ENCODE results near the gene SCG5. TPM values are rescaled to one million over a fixed set of nuclear protein-coding genes. Genes with fewer than 3 reads are reported as not detected.

Gene SCG5
- total and polyA plus RNA-seq, 7 donors, result 0.15 to 0.86 (median 0.36) TPM; not detected in 3

- Histone ChIP-seq H3K9me3 (no peaks in the 10 kb centered on the region), H3K4me1 (no peaks in the 10 kb centered on the region), H3K36me3 (ENCODE audit: insufficient read depth in 1 of 2, low read depth in 1 of 2) (no peaks in the 10 kb centered on the region), H3K4me3 (no peak overlapping the region), H3K27me3 (ENCODE audit: insufficient read depth in 3 of 3, low read length in 2 of 3) (peaks cover 0 to 2% (median 0%) of the 10 kb centered on the region in 3 donors), H3K27ac (no peak overlapping the region)
- TF ChIP-seq, protein P1, sequence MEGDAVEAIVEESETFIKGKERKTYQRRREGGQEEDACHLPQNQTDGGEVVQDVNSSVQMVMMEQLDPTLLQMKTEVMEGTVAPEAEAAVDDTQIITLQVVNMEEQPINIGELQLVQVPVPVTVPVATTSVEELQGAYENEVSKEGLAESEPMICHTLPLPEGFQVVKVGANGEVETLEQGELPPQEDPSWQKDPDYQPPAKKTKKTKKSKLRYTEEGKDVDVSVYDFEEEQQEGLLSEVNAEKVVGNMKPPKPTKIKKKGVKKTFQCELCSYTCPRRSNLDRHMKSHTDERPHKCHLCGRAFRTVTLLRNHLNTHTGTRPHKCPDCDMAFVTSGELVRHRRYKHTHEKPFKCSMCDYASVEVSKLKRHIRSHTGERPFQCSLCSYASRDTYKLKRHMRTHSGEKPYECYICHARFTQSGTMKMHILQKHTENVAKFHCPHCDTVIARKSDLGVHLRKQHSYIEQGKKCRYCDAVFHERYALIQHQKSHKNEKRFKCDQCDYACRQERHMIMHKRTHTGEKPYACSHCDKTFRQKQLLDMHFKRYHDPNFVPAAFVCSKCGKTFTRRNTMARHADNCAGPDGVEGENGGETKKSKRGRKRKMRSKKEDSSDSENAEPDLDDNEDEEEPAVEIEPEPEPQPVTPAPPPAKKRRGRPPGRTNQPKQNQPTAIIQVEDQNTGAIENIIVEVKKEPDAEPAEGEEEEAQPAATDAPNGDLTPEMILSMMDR (IDR thresholded peaks at IDR 0.05), result no peak
- intact Hi-C loops (cut with DNase I), result loop anchor here (10.0 kb wide), 3 partner anchors 176 to 466 kb away; no protein-coding TSS in a partner anchor
- DNase-seq, result no peak
- WGBS, 3 donors, result 79 to 85% (median 81%) methylated on average over 2 of the region's 2 CpGs
- no peak for ATAC-seq
These were observed 27.4 kb downstream of the SCG5 start for GRCh38 chr15:32668942-32669341.

DNA sequence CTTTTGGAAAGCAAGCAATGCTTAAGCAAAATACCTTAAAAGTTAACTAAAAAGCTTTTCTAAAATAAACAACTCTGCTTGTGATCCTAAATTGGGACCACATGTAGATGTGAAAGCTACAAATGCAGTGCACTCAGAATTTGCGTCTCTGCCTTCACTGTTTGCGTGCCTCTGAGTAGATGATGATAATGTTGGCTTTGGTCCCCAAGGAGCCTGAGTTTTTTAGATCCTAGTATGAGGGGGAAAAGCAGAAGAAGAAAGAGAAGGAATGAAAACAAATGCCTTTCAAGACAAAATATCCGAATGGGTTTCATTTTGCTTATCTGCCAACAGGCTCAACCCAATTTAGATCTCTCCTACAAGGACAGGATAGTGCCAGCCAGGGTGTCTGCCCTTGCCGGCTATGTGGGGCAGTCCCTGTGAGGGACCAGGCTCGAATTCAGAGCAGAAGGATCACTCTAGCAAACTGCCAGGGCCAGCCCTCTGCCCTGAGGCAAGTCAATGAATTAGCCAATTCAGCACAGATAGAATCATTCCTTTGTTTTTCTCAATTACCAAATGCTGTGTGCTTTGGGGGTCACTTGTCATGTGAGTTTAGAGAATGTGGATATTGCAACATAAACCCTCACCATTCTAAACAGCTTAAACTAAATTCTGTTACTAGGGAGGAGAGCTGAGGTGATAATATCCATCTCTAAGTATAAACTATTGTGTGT is 28.5 kb downstream of the SCG5 start:
- Histone ChIP-seq H3K4me1 (no peaks in the 10 kb centered on the region), H3K4me3 (no peak overlapping the region), H3K9me3 (no peaks in the 10 kb centered on the region), H3K36me3 (ENCODE audit: insufficient read depth in 1 of 2, low read depth in 1 of 2) (no peaks in the 10 kb centered on the region), H3K27ac (no peak overlapping the region), H3K27me3 (ENCODE audit: insufficient read depth in 3 of 3, low read length in 2 of 3) (peaks cover 0 to 2% (median 0%) of the 10 kb centered on the region in 3 donors)
- intact Hi-C loops (cut with DNase I), result loop anchor here (10.0 kb wide), 3 partner anchors 175 to 465 kb away; no protein-coding TSS in a partner anchor
- TF ChIP-seq, protein P1 (IDR thresholded peaks at IDR 0.05), result no peak
- ATAC-seq (no peak), DNase-seq (no peak)
- 21 to 46% (median 22%) methylated on average over 5 of the region's 5 CpGs for WGBS, 3 donors

DNA sequence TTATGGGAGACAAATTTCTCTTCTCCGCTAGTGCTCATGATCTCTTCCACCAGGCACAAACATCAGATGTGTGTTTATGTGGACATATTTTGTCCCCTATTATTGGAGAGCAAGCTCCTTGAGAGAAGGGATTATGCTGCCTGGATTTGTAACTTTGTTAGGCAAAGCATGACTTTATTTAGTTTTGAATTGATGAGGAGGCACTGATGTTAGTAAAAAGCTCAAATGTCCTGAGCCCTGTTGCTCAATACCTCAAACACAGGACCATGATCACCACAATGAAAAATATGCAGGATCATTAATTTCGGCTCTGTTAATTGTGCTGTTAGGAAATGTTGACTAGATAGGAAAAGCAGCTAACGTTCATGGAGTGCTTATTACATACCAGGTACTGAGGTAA is 29.1 kb downstream of the SCG5 start:
- Histone ChIP-seq H3K9me3 (no peaks in the 10 kb centered on the region), H3K27ac (no peak overlapping the region), H3K4me1 (no peaks in the 10 kb centered on the region), H3K4me3 (no peak overlapping the region), H3K27me3 (ENCODE audit: insufficient read depth in 3 of 3, low read length in 2 of 3) (peaks cover 0 to 2% (median 0%) of the 10 kb centered on the region in 3 donors), H3K36me3 (ENCODE audit: insufficient read depth in 1 of 2, low read depth in 1 of 2) (no peaks in the 10 kb centered on the region)
- intact Hi-C loops (cut with DNase I), result no loop called here
- WGBS, 3 donors, result 88 to 95% (median 89%) methylated on average over 3 of the region's 3 CpGs
- TF ChIP-seq, protein P1 (IDR thresholded peaks at IDR 0.05), result no peak
- ATAC-seq, result no peak
- DNase-seq, result no peak

DNA sequence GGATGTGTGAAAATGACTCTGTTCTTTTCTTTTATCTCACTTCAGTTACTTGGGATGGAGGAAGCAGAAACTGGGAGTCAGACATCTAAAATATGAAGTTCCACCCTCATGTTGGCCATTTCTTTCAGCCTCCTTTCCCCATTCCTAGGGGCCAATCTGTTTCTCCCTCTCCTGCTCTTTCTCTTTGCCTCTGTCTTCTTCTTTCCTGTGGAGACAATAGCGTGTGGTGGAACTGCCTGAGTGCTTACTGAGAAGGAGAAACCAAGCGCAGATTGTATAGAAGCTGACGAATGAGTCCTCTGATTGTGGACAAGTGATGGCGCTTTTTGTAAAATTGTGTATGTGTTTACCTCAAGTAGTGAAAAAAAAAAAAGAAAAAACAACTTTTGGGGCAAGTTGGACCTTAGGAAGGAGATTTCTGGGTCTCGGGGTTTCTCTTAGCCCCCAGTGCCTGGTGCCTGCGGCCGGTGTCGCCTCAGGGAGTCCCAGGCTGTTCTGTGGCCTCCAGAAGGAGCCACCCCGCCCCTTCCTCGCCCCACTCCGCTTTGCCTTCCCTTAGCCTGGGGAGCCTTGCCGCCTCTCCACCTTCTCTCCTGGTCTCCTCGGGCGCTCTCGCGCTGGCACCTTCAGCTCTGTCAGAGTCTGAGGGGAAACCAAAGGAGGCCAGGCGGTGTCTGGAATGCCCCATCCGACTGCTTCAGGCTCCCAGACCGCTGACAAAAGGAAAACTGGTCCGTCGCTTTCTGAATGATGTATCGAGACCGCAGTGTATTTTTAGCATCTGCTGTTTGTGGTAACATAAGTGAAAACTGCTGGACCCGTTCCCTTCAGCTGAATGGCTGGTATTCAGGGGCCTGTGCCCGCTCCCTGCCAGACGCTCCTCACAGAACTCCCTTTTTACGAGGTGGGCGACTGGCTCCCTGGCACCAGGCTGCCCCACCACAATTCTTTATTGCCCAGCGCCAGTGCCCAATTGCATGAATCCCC is 30.1 kb downstream of the SCG5 start:
- DNase-seq, result no peak
- no peak overlapping the region for H3K4me3 ChIP-seq
- H3K4me1 ChIP-seq, result no peaks in the 10 kb centered on the region
- TF ChIP-seq, protein P1 (IDR thresholded peaks at IDR 0.05), result no peak
- no peak for ATAC-seq
- H3K27me3 ChIP-seq (ENCODE audit: insufficient read depth in 3 of 3, low read length in 2 of 3), result peaks cover 0 to 2% (median 0%) of the 10 kb centered on the region in 3 donors
- H3K9me3 ChIP-seq, result no peaks in the 10 kb centered on the region
- intact Hi-C loops (cut with DNase I), result no loop called here
- no peaks in the 10 kb centered on the region for H3K36me3 ChIP-seq (ENCODE audit: insufficient read depth in 1 of 2, low read depth in 1 of 2)
- 85 to 89% (median 88%) methylated on average over 28 to 29 of the region's 29 CpGs for WGBS, 3 donors
- no peak overlapping the region for H3K27ac ChIP-seq
